BE2C (cell line): Measurements from ENCODE around the gene RNF41.
A peak's percentile ranks its signal among the peaks of the same experiment; 100 is the strongest.

Experiments
- DNase-seq: peaks from one replicate; pipeline ENCODE4 v3.0.0-alpha.2; 2020
- H3K27me3 ChIP-seq: fragments of 250-450 bp; sonication (Bioruptor Pico); 2 replicates; pipeline ENCODE4 v1.5.1; 2020; ENCODE audit warnings: mild to moderate bottlenecking
- H3K36me3 ChIP-seq: fragments of 250-450 bp; sonication (Bioruptor Pico); 2 replicates; pipeline ENCODE4 v1.5.1; 2020; ENCODE audit warnings: mild to moderate bottlenecking
- H3K4me1 ChIP-seq: fragments of 250-450 bp; sonication (Bioruptor Pico); 2 replicates; pipeline ENCODE4 v1.5.1; 2020
- H3K4me3 ChIP-seq: 2 replicates; pipeline ENCODE4 v1.5.1; 2011; ENCODE audit warnings: low read depth, low read length
- H3K9me3 ChIP-seq: fragments of 250-450 bp; sonication (Bioruptor Pico); 2 replicates; pipeline ENCODE4 v1.5.1; 2020
- CTCF ChIP-seq: IDR thresholded peaks from 2 replicates; pipeline ENCODE4 v1.5.1; 2012; ENCODE audit warnings: mild to moderate bottlenecking, low read depth, low read length

RNF41 gene

GRCh38 chr12:56155256-56155845, 66.4 kb downstream of the RNF41 start:
- no peak for DNase-seq
- H3K27me3 ChIP-seq, result no peaks in the 10 kb centered on the region
- no peak for TF ChIP-seq CTCF
- H3K9me3 ChIP-seq, result no peaks in the 10 kb centered on the region
- no peak overlapping the region for H3K4me3 ChIP-seq
- peaks cover 22% of the 10 kb centered on the region for H3K36me3 ChIP-seq
- H3K4me1 ChIP-seq, result peaks cover 8% of the 10 kb centered on the region

DNA sequence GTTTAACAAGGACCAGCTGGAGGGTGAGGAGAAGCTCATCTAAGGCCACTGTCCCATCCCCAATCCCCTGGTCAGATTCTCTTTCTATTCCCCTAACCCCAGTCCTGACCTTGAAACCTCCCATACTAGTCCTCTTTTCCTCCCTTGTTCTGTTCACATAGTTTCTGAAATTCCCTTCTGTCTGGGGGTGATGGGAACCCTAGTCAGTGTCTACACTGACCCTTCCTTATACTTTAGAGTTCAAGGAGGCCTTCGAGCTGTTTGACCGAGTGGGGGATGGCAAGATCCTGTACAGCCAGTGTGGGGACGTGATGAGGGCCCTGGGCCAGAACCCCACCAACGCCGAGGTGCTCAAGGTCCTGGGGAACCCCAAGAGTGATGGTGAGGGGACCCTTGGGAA, 66.9 kb downstream of the RNF41 start:
- Histone ChIP-seq H3K4me3 (no peak overlapping the region), H3K4me1 (peaks cover 8% of the 10 kb centered on the region), H3K36me3 (peaks cover 17% of the 10 kb centered on the region), H3K9me3 (no peaks in the 10 kb centered on the region), H3K27me3 (no peaks in the 10 kb centered on the region)
- TF ChIP-seq CTCF, result no peak
- DNase-seq, result no peak

DNA sequence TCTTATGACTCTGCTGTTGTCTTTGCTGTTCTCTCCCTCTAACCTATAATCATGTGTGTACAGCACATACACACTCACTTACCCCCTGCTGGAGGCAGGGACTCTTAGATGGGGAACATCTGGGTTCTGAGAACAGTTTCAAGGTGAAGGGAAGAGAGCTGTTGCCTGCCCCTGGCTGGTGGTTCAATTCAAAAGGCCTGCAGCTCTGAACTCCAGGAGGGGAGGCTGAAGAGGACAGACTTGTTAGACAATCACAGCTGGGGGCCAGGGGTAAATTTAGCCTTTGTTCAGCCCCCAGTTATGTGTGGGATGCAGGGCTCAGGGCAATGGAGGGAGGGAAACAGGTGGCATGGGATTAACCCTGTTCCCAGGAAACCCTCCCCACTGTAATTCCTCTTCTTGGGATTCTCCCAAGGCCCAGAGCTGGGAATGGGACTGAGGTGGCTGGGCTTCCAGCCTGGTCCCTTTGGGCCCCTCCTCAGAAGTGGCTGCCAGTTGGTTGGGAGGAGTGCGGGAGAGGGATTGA, 67.4 kb downstream of the RNF41 start:
- Histone ChIP-seq H3K27me3 (no peaks in the 10 kb centered on the region), H3K4me1 (peaks cover 8% of the 10 kb centered on the region), H3K4me3 (no peak overlapping the region), H3K36me3 (peaks cover 13% of the 10 kb centered on the region; the same call in 1 of the 2 replicates), H3K9me3 (no peaks in the 10 kb centered on the region)
- DNase-seq, result no peak
- no peak for TF ChIP-seq CTCF

GRCh38 chr12:56153678-56154065, 68.0 kb downstream of the RNF41 start:
- Histone ChIP-seq H3K27me3 (no peaks in the 10 kb centered on the region), H3K4me1 (peaks cover 8% of the 10 kb centered on the region), H3K9me3 (no peaks in the 10 kb centered on the region), H3K4me3 (no peak overlapping the region), H3K36me3 (peaks cover 13% of the 10 kb centered on the region; the same call in 1 of the 2 replicates)
- no peak for DNase-seq
- TF ChIP-seq CTCF, result no peak

GRCh38 chr12:56152756-56153677, 68.7 kb downstream of the RNF41 start:
- no peak for DNase-seq
- H3K4me3 ChIP-seq, result peak overlapping the region; percentile 80
- no peaks in the 10 kb centered on the region for H3K9me3 ChIP-seq
- no peak for TF ChIP-seq CTCF
- peaks cover 13% of the 10 kb centered on the region; the same call in 1 of the 2 replicates for H3K36me3 ChIP-seq
- H3K27me3 ChIP-seq, result no peaks in the 10 kb centered on the region
- H3K4me1 ChIP-seq, result peaks cover 8% of the 10 kb centered on the region
